Stomach (tissue), 4 donors: ENCODE measurements around the gene PHACTR3.

Source experiments
- CTCF ChIP-seq, 7 experiments: fragments of 450-650 bp in 4 of 7; fragments of 200-600 bp in 3 of 7; sonication (generic) in 3 of 7; IDR thresholded peaks; one replicate each; pipeline ENCODE4 v1.5.1; 2016 to 2019; ENCODE audit warnings: antibody characterized with exemption in 7 of 7, control low read depth in 2 of 7, mild to moderate bottlenecking in 1 of 7
- EP300 ChIP-seq: sonication (generic); formaldehyde crosslinking; IDR thresholded peaks from one replicate; pipeline ENCODE4 v1.6.1; 2017; ENCODE audit warnings: antibody characterized with exemption
- POLR2A ChIP-seq, 4 donors: fragments of 450-650 bp; IDR thresholded peaks; one replicate each; pipeline ENCODE4 v1.6.1; 2016; ENCODE audit warnings: antibody characterized with exemption in 4 of 4, control low read depth in 2 of 4, mild to moderate bottlenecking in 1 of 4, moderate library complexity in 1 of 4

DNA sequence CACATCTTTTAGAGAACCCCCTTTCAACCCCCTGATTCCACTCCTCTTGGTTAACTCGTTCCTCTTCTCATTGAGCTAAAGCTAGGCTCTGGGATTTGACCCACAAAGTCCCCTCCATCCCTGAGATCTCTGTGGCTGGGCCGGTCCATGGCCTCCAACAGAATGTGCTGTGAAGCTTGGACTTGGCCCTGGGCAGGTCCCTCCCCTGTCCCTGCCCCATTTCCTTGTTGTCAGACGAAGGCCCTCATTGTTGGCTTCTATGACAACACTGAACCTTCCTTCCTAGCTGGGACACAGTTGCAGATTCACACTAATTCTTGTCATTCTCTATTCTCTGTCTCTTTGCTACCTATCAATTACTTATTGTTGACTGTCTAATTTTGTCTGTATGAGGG lies 173.0 kb downstream of the PHACTR3 start:
- TF ChIP-seq POLR2A (IDR thresholded peaks at IDR 0.05) (no peak), CTCF (IDR thresholded peaks at IDR 0.05) (no peak), EP300 (no peak)
